Fibroblast of skin of left quadriceps (primary cell): Measurements from ENCODE around the gene SH3BP2.
"Not testable (repeated sequence)": the region's sequence is repeated elsewhere in the genome, so short reads cannot be mapped to it uniquely, and the experiment has no call there.

Experiments
- DNase-seq, 2 experiments: peaks; one replicate each; pipeline ENCODE4 v3.0.0-alpha.2; 2013; ENCODE audit warnings: low read depth in 2 of 2

SH3BP2 gene

GRCh38 chr4:2762486-2763370 is 30.2 kb upstream of the SH3BP2 start:
- DNase-seq = not testable (repeated sequence)

- no peak for DNase-seq
These were observed 29.3 kb upstream of the SH3BP2 start for GRCh38 chr4:2763511-2763967.

- DNase-seq = no peak
These were observed 26.9 kb upstream of the SH3BP2 start for GRCh38 chr4:2765832-2766526.

- DNase-seq = no peak
These were observed 25.7 kb upstream of the SH3BP2 start for GRCh38 chr4:2767046-2767704.

GRCh38 chr4:2767705-2768074 is 25.2 kb upstream of the SH3BP2 start:
- no peak for DNase-seq

- no peak for DNase-seq
These were observed 24.8 kb upstream of the SH3BP2 start for GRCh38 chr4:2768124-2768523.

- no peak for DNase-seq
These were observed 24.0 kb upstream of the SH3BP2 start for GRCh38 chr4:2768921-2769336.

GRCh38 chr4:2771264-2771663 is 21.6 kb upstream of the SH3BP2 start:
- DNase-seq = no peak

GRCh38 chr4:2780643-2781042 is 12.2 kb upstream of the SH3BP2 start:
- not testable (repeated sequence) for DNase-seq

- no peak for DNase-seq
These were observed 11.0 kb upstream of the SH3BP2 start for GRCh38 chr4:2781911-2782310.

GRCh38 chr4:2783790-2784189 is 9.1 kb upstream of the SH3BP2 start:
- no peak for DNase-seq

- DNase-seq = no peak
These were observed 7.3 kb upstream of the SH3BP2 start for GRCh38 chr4:2785613-2786012.

- DNase-seq = no peak
These were observed 6.7 kb upstream of the SH3BP2 start for GRCh38 chr4:2786152-2786671.

GRCh38 chr4:2786794-2787229 is 6.1 kb upstream of the SH3BP2 start:
- no peak for DNase-seq

GRCh38 chr4:2787230-2788100 is 5.4 kb upstream of the SH3BP2 start:
- DNase-seq = no peak

- no peak for DNase-seq
These were observed 4.8 kb upstream of the SH3BP2 start for GRCh38 chr4:2788101-2788500.

GRCh38 chr4:2788532-2789103 is 4.3 kb upstream of the SH3BP2 start:
- no peak for DNase-seq

GRCh38 chr4:2789351-2789750 is 3.5 kb upstream of the SH3BP2 start:
- no peak for DNase-seq

GRCh38 chr4:2789793-2790582 is 2.9 kb upstream of the SH3BP2 start:
- no peak for DNase-seq
